NCI-H1694 (cell line): ENCODE measurements around the gene TMEM114.

ENCODE experiments used
- DNase-seq: peaks from one replicate; lab custom pipeline; 2025; lab: John Stamatoyannopoulos, UW

Gene TMEM114

GRCh38 chr16:8589900-8590688 is at the start of gene TMEM114:
Gene TMEM114, minus strand, starts transcription at chr16:8590511. Its CDS starts 673 bp downstream, at chr16:8589838.
- DNase-seq, result no peak

DNA sequence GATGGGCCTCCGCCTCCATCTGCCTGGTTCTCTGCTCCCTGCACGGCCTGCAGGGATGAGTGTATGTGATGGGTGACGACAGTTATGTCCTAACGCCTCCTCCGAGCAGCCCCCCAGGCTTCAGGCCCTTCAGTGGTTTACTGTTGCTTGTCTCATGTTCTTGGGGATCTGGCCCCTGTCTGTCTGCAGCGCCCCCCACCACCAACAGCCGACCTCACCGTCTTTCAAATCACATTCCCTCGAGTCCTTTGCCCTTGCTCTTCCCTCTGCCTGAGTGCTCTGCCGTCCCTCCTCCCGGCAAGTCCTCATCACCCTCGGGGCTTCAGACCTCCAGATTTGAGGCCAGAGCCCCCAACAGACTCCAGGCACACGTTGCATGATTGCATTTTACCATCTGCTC is 49.4 kb upstream of the TMEM114 start:
- no peak for DNase-seq

GRCh38 chr16:8634991-8635736 is 44.9 kb upstream of the TMEM114 start:
- no peak for DNase-seq

DNA sequence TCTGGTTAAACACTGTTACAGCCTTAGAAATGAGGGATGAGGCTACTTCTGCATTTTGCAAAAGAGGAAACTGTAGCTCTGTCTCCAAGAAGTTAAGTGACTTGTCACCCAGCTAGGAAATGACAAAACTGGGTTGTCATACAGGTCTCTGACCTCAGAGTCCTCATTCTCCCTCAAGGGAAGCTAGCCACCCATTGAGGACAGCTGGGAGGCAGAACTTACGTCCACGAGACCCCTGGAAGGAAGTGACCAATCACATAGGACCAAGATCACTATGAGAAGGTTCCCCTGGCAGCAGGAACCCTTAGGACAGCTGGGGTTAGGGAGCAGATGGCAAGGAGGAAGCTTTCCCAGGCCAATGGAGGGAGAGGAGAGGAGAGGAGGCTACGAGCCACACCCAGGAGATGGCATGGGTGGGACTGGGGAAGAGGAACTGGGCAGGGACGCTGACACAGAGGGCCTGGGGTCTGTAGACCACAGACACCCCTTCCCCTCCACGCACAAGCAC is 42.4 kb upstream of the TMEM114 start:
- DNase-seq, result no peak

DNA sequence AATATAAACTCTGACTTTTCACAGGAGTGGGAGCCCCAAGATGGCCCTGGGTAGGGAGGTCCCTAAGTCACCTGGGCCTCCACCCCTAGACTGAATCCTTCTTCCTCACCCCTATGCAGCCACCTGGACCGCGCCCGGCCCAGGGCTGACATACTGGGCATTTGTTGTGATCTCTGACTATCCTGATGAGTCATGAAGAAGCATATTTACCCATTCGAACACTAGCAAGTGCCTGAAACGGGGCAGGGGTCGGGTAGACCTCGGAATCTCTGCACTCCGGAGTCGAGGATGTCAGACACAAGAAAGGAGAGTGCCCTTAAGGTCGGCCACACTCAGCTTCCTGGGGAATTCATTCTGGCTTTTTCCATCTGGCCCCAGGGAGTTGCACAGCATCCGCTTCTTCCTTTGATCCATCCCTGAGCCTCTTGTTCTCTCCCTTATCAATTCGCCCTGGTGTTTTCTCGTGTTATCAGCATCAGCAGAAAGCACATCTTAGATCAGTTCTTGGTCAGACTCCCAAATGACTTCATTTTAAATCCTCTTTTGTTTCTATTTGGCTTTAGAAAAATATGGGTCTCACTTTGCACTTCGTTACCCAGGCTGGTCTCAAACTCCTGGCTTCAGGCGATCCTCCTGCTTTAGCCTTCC is 41.6 kb upstream of the TMEM114 start:
- DNase-seq, result no peak

DNA sequence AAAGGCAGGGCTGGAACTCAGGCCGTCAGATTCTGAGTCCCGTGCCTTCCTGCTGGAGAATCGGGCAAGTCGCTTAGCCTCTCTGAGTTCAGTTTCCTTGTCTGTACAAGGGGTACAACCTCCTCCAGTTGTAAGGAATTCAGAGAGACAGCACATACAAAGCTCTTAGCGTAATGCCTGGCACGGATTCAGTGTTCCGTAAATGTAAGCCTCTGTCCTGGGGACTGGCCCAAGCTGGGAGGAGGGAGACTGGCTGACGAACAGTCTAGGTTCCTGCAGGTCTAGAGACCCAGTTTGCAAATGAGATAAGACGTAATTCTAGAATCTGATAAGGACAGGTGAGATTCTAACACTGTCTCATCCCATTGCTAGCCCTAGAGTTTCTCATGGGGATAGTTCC is 41.1 kb upstream of the TMEM114 start:
- DNase-seq, result no peak

GRCh38 chr16:8630255-8630953 is 40.1 kb upstream of the TMEM114 start:
- no peak for DNase-seq

GRCh38 chr16:8628981-8629725 is 38.8 kb upstream of the TMEM114 start:
- no peak for DNase-seq

- DNase-seq, result no peak
Measured at GRCh38 chr16:8627456-8627855, 37.1 kb upstream of the TMEM114 start.

GRCh38 chr16:8626946-8627345 is 36.6 kb upstream of the TMEM114 start:
- DNase-seq, result no peak

DNA sequence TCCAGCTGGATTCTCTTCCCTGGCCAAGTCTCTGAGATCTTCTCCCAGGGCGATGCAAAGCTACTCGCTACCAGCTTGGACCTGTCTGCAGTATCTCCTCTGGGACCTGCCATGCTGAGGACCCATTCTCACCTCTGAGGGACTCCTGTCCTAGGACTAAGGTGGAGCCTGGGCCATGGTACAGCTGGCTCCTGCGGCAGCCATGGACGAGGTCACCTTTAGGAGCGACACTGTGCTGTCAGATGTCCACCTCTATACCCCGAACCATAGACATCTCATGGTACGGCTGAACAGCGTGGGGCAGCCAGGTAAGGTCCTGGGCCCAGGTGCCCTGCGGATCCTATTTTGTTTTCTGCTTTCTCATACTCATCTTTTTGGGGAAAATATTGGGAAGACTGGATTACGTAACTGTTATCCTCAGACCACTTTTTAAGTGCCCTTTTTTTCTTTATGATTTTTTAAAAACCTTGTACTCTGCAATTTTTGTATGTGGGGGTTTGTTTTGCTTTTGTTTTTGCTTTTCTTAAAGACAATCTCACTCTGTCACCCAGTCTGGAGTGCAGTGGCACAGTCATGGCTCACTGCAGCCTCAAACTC is 35.3 kb upstream of the TMEM114 start:
- no peak for DNase-seq

DNA sequence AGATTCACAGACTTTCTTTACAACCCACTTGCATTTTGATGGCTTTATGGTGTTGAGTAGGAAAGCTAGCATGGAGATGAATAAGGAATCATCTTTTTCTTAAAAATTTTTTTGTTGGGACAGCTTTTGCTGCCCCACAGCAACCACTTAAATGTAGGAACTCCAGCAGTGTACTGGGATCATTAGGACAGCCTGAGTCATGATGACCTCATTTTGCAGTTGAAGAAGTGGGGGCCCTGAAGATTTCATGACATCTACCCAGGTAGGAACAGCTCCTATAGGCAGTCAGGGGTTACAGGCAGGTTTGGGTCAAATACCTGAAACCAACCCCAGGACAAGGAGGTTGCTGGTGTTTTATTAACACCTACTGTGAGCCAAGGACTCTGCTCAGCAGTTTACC is 33.3 kb upstream of the TMEM114 start:
- DNase-seq, result no peak

GRCh38 chr16:8622315-8622656 is 32.0 kb upstream of the TMEM114 start:
- DNase-seq, result no peak

DNA sequence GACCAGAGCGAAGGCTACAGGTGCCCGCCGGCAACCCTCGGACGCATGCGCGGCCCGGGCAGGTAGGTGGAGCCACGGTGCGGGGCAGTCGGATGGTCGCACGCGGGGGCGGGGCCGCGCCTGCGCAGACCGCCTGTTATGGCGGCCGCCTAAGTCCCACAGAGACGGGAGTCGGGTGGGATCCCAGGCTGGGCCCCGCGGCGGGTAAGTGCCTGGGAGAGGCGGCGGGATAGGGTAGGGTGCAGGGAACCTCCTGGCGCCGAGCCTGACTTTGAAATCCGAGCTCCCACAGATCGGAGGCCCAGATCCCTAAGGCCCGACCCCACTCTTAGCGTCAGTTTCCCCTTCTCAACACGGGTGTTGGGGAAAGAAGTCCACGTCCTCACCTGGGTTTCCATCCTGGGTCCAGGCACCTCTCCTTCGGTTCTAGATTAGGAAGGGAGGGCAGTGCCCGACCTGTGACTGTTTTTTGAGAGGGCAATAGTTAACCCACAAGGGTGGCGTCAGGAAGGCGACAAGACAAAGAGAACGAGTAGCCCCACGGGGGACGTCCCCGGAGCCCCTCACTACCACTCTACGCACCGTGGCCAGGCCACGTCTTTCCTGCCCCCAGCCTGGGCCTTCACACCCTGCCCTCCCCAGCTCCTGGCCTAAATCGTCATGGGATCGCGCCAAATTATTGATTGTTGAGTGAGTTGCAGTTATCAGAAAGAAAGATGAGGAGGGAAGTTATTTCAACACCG is 31.4 kb upstream of the TMEM114 start, which contains the start of gene METTL22:
TSS of gene METTL22 (plus strand) at position 127 of the 743 bp plus-strand sequence. CDS start 3,968 bp downstream, outside the sequence.
- DNase-seq, result peak; percentile 65

GRCh38 chr16:8621222-8621571 is 30.9 kb upstream of the TMEM114 start:
- no peak for DNase-seq

- no peak for DNase-seq
Measured at GRCh38 chr16:8620535-8620934, 30.2 kb upstream of the TMEM114 start.

GRCh38 chr16:8619671-8620370 is 29.5 kb upstream of the TMEM114 start:
- DNase-seq, result no peak

DNA sequence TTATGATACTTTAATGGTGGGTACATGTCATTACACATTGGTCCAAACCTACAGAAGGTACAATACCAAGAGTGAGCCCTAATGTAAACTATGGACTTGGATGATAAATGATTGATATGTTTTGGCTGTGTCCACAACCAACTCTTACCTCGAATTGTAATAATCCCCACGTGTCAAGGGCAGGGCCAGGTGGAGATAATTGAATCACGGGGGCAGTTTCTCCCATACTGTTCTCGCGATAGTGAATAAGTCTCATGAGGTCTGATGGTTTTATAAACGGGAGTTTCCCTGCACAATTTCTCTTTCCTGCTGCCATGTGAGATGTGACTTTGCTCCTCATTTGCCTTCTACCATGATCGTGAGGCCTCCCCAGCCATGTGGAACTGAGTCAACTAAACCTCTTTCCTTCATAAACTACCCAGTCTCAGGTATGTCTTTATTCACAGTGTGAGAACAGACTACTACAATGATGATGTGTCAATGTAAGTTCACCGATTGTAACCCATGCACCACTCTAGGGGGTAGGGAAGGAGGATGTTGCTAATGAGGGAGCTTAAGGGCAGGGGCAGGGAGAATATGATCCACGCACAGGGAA is 24.2 kb upstream of the TMEM114 start:
- no peak for DNase-seq

DNA sequence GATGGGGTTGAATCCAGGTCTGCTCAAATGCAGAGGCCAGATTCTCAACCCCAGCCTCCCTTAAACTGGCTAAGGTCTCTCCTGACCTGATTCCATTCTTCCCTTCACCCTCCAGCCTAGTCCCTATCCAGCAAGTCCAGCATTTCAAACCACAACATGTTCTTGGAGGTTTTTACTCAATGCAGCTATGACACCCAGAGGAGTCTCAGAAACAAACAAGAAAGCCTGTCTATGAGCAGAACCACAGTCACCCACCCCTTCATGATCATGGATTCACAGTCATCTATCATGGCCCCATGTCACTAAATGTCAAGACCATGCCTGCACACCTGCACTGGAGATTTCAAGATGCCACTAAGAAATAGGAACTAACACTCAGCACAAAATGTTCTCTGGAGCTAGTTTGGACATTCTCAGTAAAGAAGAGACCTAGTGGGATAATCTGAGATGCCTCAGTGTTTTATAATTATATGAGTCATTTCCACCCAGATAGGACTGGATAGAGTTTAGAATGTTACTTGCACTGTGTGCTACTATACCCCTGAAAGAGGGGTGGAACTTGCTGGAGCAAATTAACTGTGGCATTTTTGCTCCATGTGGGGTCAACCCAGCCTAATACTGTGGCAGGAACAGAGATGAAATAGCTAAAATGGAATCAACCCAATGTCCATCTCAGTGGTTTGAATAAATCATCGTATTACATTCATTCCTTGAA is 21.7 kb upstream of the TMEM114 start:
- no peak for DNase-seq
